Neural cell (in vitro differentiated cells): ENCODE results near the gene GAPDHS. TPM values are rescaled to one million over a fixed set of nuclear protein-coding genes. Genes with fewer than 3 reads are reported as not detected.

ENCODE experiments used
- H2AFZ ChIP-seq: fragments of 200-600, 300-800 bp; sonication (generic), shearing (Covaris generic); 2 replicates; pipeline ENCODE4 v1.6.0; 2014; ENCODE audit warnings: low read depth, mild to moderate bottlenecking, antibody characterized with exemption, low read length, moderate library complexity
- H3F3A ChIP-seq: fragments of 200-600 bp; shearing (Covaris generic); 2 replicates; pipeline ENCODE4 v1.6.1; 2016; ENCODE audit warnings: mild to moderate bottlenecking, moderate library complexity, mixed read lengths, antibody characterized with exemption, low read length; ENCODE audit not compliant: insufficient read depth, poor library complexity, severe bottlenecking
- H3K27ac ChIP-seq: fragments of 200-600, 300-800 bp; sonication (generic), shearing (Covaris generic); 2 replicates; pipeline ENCODE4 v1.5.1; 2014; ENCODE audit warnings: mild to moderate bottlenecking, low read length, moderate library complexity
- H3K27me3 ChIP-seq: fragments of 300-800, 200-600 bp; sonication (generic), shearing (Covaris generic); 2 replicates; pipeline ENCODE4 v1.6.0; 2014; ENCODE audit warnings: mild to moderate bottlenecking, low read depth, low read length, moderate library complexity; ENCODE audit not compliant: insufficient read depth
- H3K36me3 ChIP-seq: fragments of 300-800, 200-600 bp; sonication (generic), shearing (Covaris generic); 2 replicates; pipeline ENCODE4 v1.5.1; 2014; ENCODE audit warnings: mild to moderate bottlenecking, antibody characterized with exemption, low read length, moderate library complexity; ENCODE audit not compliant: insufficient read depth
- H3K4me2 ChIP-seq: fragments of 300-800, 200-600 bp; sonication (generic), shearing (Covaris generic); 2 replicates; pipeline ENCODE4 v1.6.0; 2014; ENCODE audit warnings: mild to moderate bottlenecking, low read length
- H3K4me3 ChIP-seq: fragments of 300-800, 200-600 bp; sonication (generic), shearing (Covaris generic); 2 replicates; pipeline ENCODE4 v1.5.1; 2014; ENCODE audit warnings: mild to moderate bottlenecking, low read length, moderate library complexity
- H3K79me2 ChIP-seq: fragments of 200-600 bp; shearing (Covaris generic); replicated peaks from 2 replicates; pipeline ENCODE4 v1.6.0; 2014; ENCODE audit warnings: mild to moderate bottlenecking, low read length, moderate library complexity; ENCODE audit not compliant: insufficient read depth
- H3K9ac ChIP-seq: fragments of 300-800, 200-600 bp; sonication (generic), shearing (Covaris generic); 2 replicates; pipeline ENCODE4 v1.6.1; 2016; ENCODE audit warnings: mild to moderate bottlenecking, low read length, mixed read lengths
- H3K9me2 ChIP-seq: fragments of 200-600 bp; shearing (Covaris generic); 2 replicates; pipeline ENCODE4 v1.6.1; 2016; ENCODE audit warnings: mild to moderate bottlenecking, low read length, mixed read lengths; ENCODE audit not compliant: insufficient read depth
- H3K9me3 ChIP-seq: fragments of 200-600, 300-800 bp; sonication (generic), shearing (Covaris generic); 2 replicates; pipeline ENCODE4 v1.6.1; 2016; ENCODE audit warnings: mild to moderate bottlenecking, mixed run types, low read length, moderate library complexity, mixed read lengths
- H4K20me1 ChIP-seq: fragments of 200-600 bp; shearing (Covaris generic); 2 replicates; pipeline ENCODE4 v1.6.1; 2016; ENCODE audit warnings: mild to moderate bottlenecking, mixed run types; ENCODE audit not compliant: insufficient read depth
- CTCF ChIP-seq: fragments of 450-650 bp; IDR thresholded peaks from 2 replicates; pipeline ENCODE4 v1.5.1; 2014; ENCODE audit warnings: antibody characterized with exemption, mild to moderate bottlenecking, moderate library complexity; ENCODE audit not compliant: poor library complexity, severe bottlenecking
- EP300 ChIP-seq: fragments of 450-650 bp; conservative IDR thresholded peaks from 2 replicates; pipeline ENCODE4 v1.6.1; 2014; ENCODE audit warnings: antibody characterized with exemption, mild to moderate bottlenecking, moderate library complexity; ENCODE audit not compliant: poor library complexity, severe bottlenecking
- EZH2 ChIP-seq: fragments of 200-600, 300-800 bp; shearing (Covaris generic), sonication (generic); IDR thresholded peaks from 2 replicates; pipeline ENCODE4 v1.6.1; 2014; ENCODE audit warnings: antibody characterized with exemption, low read length, borderline replicate concordance, mild to moderate bottlenecking; ENCODE audit not compliant: insufficient read depth, poor library complexity, severe bottlenecking
- MXI1 ChIP-seq: fragments of 450-650 bp; conservative IDR thresholded peaks from 2 replicates; pipeline ENCODE4 v1.6.1; 2014; ENCODE audit warnings: antibody characterized with exemption, mild to moderate bottlenecking; ENCODE audit not compliant: poor library complexity, severe bottlenecking
- POLR2AphosphoS5 ChIP-seq: IDR thresholded peaks from 2 replicates; pipeline ENCODE4 v1.6.1; 2012
- RAD21 ChIP-seq: fragments of 450-650 bp; conservative IDR thresholded peaks from 2 replicates; pipeline ENCODE4 v1.6.1; 2014; ENCODE audit warnings: antibody characterized with exemption, mild to moderate bottlenecking, moderate library complexity
- REST ChIP-seq: IDR thresholded peaks from 2 replicates; pipeline ENCODE4 v1.6.1; 2012; ENCODE audit warnings: borderline replicate concordance
- SMC3 ChIP-seq: fragments of 450-650 bp; conservative IDR thresholded peaks from 2 replicates; pipeline ENCODE4 v1.6.1; 2014; ENCODE audit warnings: antibody characterized with exemption, mild to moderate bottlenecking, moderate library complexity; ENCODE audit not compliant: poor library complexity
- TAF1 ChIP-seq: IDR thresholded peaks from 2 replicates; pipeline ENCODE4 v1.6.1; 2012; ENCODE audit warnings: low read depth
- polyA plus RNA-seq: library from polyadenylated mRNA; depleted of rRNA; stranded (reverse); fragments of >200 nt; gene quantifications from 2 replicates; pipeline ENCODE4 v1.2.3, GENCODE V29; 2014

The GAPDHS gene
- polyA plus RNA-seq, 1 donor from 2014 or later, result not detected

- Histone ChIP-seq H3K9me3 (no peaks in the 10 kb centered on the region), H3K4me2 (no peak overlapping the region), H3K27ac (no peak overlapping the region), H4K20me1 (no peaks in the 10 kb centered on the region), H2AFZ (no peak overlapping the region), H3K27me3 (peaks cover 30% of the 10 kb centered on the region), H3F3A (no peaks in the 10 kb centered on the region), H3K4me3 (no peak overlapping the region), H3K9me2 (no peaks in the 10 kb centered on the region), H3K79me2 (no peaks in the 10 kb centered on the region), H3K9ac (no peak overlapping the region), H3K36me3 (no peaks in the 10 kb centered on the region)
- no peak for TF ChIP-seq REST
- TF ChIP-seq EZH2, result no peak
- TF ChIP-seq CTCF, result no peak
- TF ChIP-seq TAF1, result no peak
- no peak for TF ChIP-seq SMC3
- TF ChIP-seq EP300, result no peak
- TF ChIP-seq POLR2AphosphoS5, result no peak
- no peak for TF ChIP-seq MXI1
- no peak for TF ChIP-seq RAD21
These were observed 27.0 kb downstream of the GAPDHS start for GRCh38 chr19:35560271-35560670.

GRCh38 chr19:35560677-35561076 lies 27.4 kb downstream of the GAPDHS start:
- Histone ChIP-seq H3K9me3 (no peaks in the 10 kb centered on the region), H3K79me2 (no peaks in the 10 kb centered on the region), H3K27me3 (peaks cover 30% of the 10 kb centered on the region), H3K4me2 (no peak overlapping the region), H3K9me2 (no peaks in the 10 kb centered on the region), H3K36me3 (no peaks in the 10 kb centered on the region), H3K4me3 (no peak overlapping the region), H4K20me1 (no peaks in the 10 kb centered on the region), H2AFZ (no peak overlapping the region), H3K9ac (no peak overlapping the region), H3K27ac (no peak overlapping the region), H3F3A (no peaks in the 10 kb centered on the region)
- TF ChIP-seq TAF1 (no peak), SMC3 (no peak), POLR2AphosphoS5 (no peak), REST (no peak), RAD21 (no peak), EZH2 (no peak)
